K562 (cell line): ENCODE results near the gene PHF12. TPM values are rescaled to one million over a fixed set of nuclear protein-coding genes. Genes with fewer than 3 reads are reported as not detected.
A peak's percentile ranks its signal among the peaks of the same experiment; 100 is the strongest.

Experiments
- BHLHE40 ChIP-seq: IDR thresholded peaks from 2 replicates; pipeline ENCODE4 v1.6.1; 2011; ENCODE audit warnings: low read length, improper control_type of control experiment
- BRD4 ChIP-seq: fragments of 200-600 bp; sonication (generic); IDR thresholded peaks from 2 replicates; pipeline ENCODE4 v1.6.1; 2017; ENCODE audit warnings: inconsistent platforms
- CCAR2 ChIP-seq: fragments of 200-400 bp; formaldehyde crosslinking; IDR thresholded peaks from 2 replicates; pipeline ENCODE4 v1.6.1; 2017; ENCODE audit warnings: mild to moderate bottlenecking, low read depth, low read length
- CHD1 ChIP-seq: fragments of 200-600 bp; sonication (generic); IDR thresholded peaks from one replicate; pipeline ENCODE4 v1.6.1; 2012; ENCODE audit warnings: mild to moderate bottlenecking, moderate library complexity, low read length, inconsistent platforms
- EP300 ChIP-seq: IDR thresholded peaks from 2 replicates; pipeline ENCODE4 v1.6.1; 2012; ENCODE audit warnings: low read length, improper control_type of control experiment
- HDAC1 ChIP-seq, 2 experiments: fragments of 450-650 bp; IDR thresholded peaks; 2 replicates each; pipeline ENCODE4 v1.6.1; 2016 to 2017; ENCODE audit warnings: inconsistent platforms in 1 of 2, mild to moderate bottlenecking in 1 of 2, moderate library complexity in 1 of 2
- HOXB6 ChIP-seq: fragments of 250-450 bp; sonication (Bioruptor Pico); IDR thresholded peaks from 2 replicates; pipeline ENCODE4 v1.5.1; 2022; ENCODE audit warnings: mild to moderate bottlenecking, borderline replicate concordance
- NCOR1 ChIP-seq: fragments of 450-650 bp; IDR thresholded peaks from 2 replicates; pipeline ENCODE4 v1.6.1; 2016; ENCODE audit warnings: mild to moderate bottlenecking, moderate library complexity
- NELFE ChIP-seq: IDR thresholded peaks from 2 replicates; pipeline ENCODE4 v1.6.1; 2011; ENCODE audit warnings: mild to moderate bottlenecking; ENCODE audit not compliant: insufficient read depth, insufficient read length
- NFXL1 ChIP-seq: fragments of 450-650 bp; formaldehyde crosslinking; IDR thresholded peaks from 2 replicates; pipeline ENCODE4 v1.4.0; 2021; ENCODE audit warnings: mild to moderate bottlenecking
- PKNOX1 ChIP-seq: fragments of 450-650 bp; IDR thresholded peaks from 2 replicates; pipeline ENCODE4 v1.6.1; 2016
- SIRT6 ChIP-seq: IDR thresholded peaks from one replicate; pipeline ENCODE4 v1.6.1; 2012; ENCODE audit warnings: low read depth, mild to moderate bottlenecking, control low read depth, inconsistent platforms, low read length, moderate library complexity
- SMAD2 ChIP-seq: fragments of 150-350 bp; IDR thresholded peaks from 2 replicates; pipeline ENCODE4 v1.6.1; 2014; ENCODE audit warnings: low read depth, mild to moderate bottlenecking, low read length
- SMAD3 ChIP-seq: fragments of 450-650 bp; formaldehyde crosslinking; conservative IDR thresholded peaks from 2 replicates; pipeline ENCODE4 v1.4.0; 2020; ENCODE audit warnings: mild to moderate bottlenecking
- STAT5A ChIP-seq: IDR thresholded peaks from 2 replicates; pipeline ENCODE4 v1.6.1; 2012; ENCODE audit warnings: low read length, inconsistent platforms, borderline replicate concordance
- TCF7 ChIP-seq: sonication (generic); IDR thresholded peaks from 2 replicates; pipeline ENCODE4 v1.6.1; 2016; ENCODE audit warnings: antibody characterized with exemption, borderline replicate concordance
- TCFL5 ChIP-seq: fragments of 250-450 bp; sonication (Bioruptor Pico); conservative IDR thresholded peaks from 2 replicates; pipeline ENCODE4 v1.6.1; 2021; ENCODE audit warnings: mild to moderate bottlenecking, moderate library complexity, matching md5 sums
- ZNF24 ChIP-seq: fragments of 450-650 bp; IDR thresholded peaks from 2 replicates; pipeline ENCODE4 v1.6.1; 2016
- ZNF518B ChIP-seq: fragments of 250-450 bp; sonication (Bioruptor Pico); IDR thresholded peaks from 2 replicates; pipeline ENCODE4 v1.5.0; 2021; ENCODE audit warnings: mild to moderate bottlenecking, moderate library complexity
- polyA plus RNA-seq, 8 experiments: library from polyadenylated mRNA; depleted of rRNA in 4 of 8; stranded (reverse) in 5 of 8; unstranded in 3 of 8; fragments of >200 nt; fragmentation: Nextera tagmentation in 2 of 8; fragmentation: Illumina TruSeq in 1 of 8; extraction: Ambion mirVana in 2 of 8; extraction: Trizol in 1 of 8; gene quantifications; 2 replicates each; pipeline versions ENCODE4 v1.2.1 to v1.2.3, GENCODE V29; 2011 to 2014; ENCODE audit warnings: inconsistent platforms in 1 of 8, missing spikeins in 1 of 8
- total RNA-seq, 7 experiments: library from RNA; depleted of rRNA in 6 of 7; stranded (reverse); fragments of >200 nt in 6 of 7; fragmentation: Illumina TruSeq in 2 of 7; extraction: Trizol in 2 of 7; gene quantifications; 2 replicates each; pipeline versions ENCODE4 v1.2.1 to v1.2.3, GENCODE V29; 2011 to 2021; ENCODE audit warnings: low replicate concordance in 1 of 7
- TF ChIP-seq, protein P1 (sequence below): sonication (generic); formaldehyde crosslinking; IDR thresholded peaks from 2 replicates; pipeline ENCODE4 v1.8.0; 2022; ENCODE audit warnings: mild to moderate bottlenecking, missing genetic modification reagents, borderline replicate concordance
- TF ChIP-seq, protein P2 (sequence below): fragments of 250-450 bp; sonication (Bioruptor Pico); IDR thresholded peaks from 2 replicates; pipeline ENCODE4 v1.8.0; 2022; ENCODE audit warnings: moderate library complexity, mild to moderate bottlenecking, inconsistent platforms

PHF12 gene
- total and polyA plus RNA-seq, 9 of the 15 experiments (the other 6 are each of a cell fraction or from before 2014, with no cell fraction given), result 0.82 to 31.3 (median 13.5) TPM

DNA sequence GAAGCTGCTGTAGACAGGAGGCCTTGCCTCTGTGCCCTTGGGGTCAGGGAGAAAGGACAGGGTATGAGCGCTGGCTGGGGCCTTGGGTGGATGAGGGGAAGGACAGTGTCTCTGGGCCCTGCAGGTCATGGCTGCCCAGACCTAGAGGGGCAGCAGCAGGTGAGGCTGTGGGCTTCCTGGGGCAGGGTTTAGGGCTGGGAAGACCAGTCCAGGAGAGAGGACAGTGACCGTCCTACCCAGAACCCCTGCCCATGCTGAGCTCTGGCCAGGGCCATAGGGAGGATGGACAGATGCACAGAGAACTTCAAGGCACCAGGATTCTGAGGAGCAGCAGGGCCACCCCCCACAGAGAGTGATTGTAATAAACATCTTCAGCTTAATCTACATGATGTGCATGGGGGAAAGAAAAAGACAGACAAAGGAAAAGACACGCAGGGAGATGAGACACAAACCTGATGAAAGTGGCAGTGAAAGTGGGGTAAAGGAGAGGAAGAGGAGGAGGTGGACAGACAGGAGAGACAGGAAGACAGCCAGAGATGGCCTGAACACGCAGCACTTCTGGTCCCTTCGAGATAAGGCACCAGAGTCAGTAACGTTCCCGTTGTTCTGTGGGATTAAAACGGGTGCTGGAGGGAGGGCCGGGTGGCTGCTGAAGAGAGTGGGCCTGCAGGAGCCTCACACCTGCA is 71.3 kb downstream of the PHF12 start (continued):
- TF ChIP-seq BHLHE40 (no peak), CHD1 (no peak), NFXL1 (no peak), HOXB6 (CRISPR knock-in tag) (no peak), HDAC1 (IDR thresholded peaks at IDR 0.05) (peak; percentile 22 to 68; a peak in 2 of 4 replicates), SMAD2 (no peak), STAT5A (no peak), EP300 (peak; percentile 11; the same call in 1 of the 2 replicates), ZNF24 (no peak), TCF7 (no peak), ZNF518B (CRISPR knock-in tag) (no peak), SMAD3 (no peak), NELFE (no peak), SIRT6 (no peak), CCAR2 (no peak), PKNOX1 (no peak), NCOR1 (peak; percentile 57; the same call in 1 of the 2 replicates), BRD4 (no peak), TCFL5 (CRISPR knock-in tag) (no peak)
- TF ChIP-seq, protein P1, sequence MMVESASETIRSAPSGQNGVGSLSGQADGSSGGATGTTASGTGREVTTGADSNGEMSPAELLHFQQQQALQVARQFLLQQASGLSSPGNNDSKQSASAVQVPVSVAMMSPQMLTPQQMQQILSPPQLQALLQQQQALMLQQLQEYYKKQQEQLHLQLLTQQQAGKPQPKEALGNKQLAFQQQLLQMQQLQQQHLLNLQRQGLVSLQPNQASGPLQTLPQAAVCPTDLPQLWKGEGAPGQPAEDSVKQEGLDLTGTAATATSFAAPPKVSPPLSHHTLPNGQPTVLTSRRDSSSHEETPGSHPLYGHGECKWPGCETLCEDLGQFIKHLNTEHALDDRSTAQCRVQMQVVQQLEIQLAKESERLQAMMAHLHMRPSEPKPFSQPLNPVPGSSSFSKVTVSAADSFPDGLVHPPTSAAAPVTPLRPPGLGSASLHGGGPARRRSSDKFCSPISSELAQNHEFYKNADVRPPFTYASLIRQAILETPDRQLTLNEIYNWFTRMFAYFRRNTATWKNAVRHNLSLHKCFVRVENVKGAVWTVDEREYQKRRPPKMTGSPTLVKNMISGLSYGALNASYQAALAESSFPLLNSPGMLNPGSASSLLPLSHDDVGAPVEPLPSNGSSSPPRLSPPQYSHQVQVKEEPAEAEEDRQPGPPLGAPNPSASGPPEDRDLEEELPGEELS, result no peak
- TF ChIP-seq, protein P2, sequence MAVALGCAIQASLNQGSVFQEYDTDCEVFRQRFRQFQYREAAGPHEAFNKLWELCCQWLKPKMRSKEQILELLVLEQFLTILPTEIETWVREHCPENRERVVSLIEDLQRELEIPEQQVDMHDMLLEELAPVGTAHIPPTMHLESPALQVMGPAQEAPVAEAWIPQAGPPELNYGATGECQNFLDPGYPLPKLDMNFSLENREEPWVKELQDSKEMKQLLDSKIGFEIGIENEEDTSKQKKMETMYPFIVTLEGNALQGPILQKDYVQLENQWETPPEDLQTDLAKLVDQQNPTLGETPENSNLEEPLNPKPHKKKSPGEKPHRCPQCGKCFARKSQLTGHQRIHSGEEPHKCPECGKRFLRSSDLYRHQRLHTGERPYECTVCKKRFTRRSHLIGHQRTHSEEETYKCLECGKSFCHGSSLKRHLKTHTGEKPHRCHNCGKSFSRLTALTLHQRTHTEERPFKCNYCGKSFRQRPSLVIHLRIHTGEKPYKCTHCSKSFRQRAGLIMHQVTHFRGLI, result no peak
